PC-3 (cell line): ENCODE data around the gene SYVN1. TPM values are rescaled to one million over a fixed set of nuclear protein-coding genes. Genes with fewer than 3 reads are reported as not detected.

Experiments used
- ATAC-seq: fragments of 200-7000 bp; cut with Tn5 transposase; 2 replicates; pipeline ENCODE4 v1.9.1; 2020; ENCODE audit warnings: mild to moderate bottlenecking, moderate library complexity
- BruUV-seq: library from RNA; stranded (reverse); fragments of 400-500 nt; replicated peaks from 2 replicates; lab custom pipeline; 2021; lab: Mats Ljungman, UMichigan
- CTCF ChIA-PET: fragments of 300-600 bp; sonication (Branson Sonifier 250); formaldehyde crosslinking; loops from one replicate; lab custom pipeline; 2022; ENCODE audit warnings: antibody characterized with exemption; lab: Charles Lee
- POLR2A ChIA-PET: fragments of 300-600 bp; sonication (Branson Sonifier 250); formaldehyde crosslinking; loops from one replicate; lab custom pipeline; 2022; ENCODE audit warnings: antibody characterized with exemption; ENCODE audit not compliant: unreplicated experiment; lab: Charles Lee
- DNase-seq: peaks from one replicate; pipeline ENCODE4 v3.0.0-alpha.2; 2015
- H2AFZ ChIP-seq: fragments of 300-600 bp; sonication (generic); 2 replicates; pipeline ENCODE4 v1.6.0; 2016; ENCODE audit warnings: antibody characterized with exemption, low read length
- H3F3A ChIP-seq: fragments of 300-600 bp; sonication (generic); one replicate; pipeline ENCODE4 v1.6.0; 2017; ENCODE audit warnings: antibody characterized with exemption, low read length, control low read depth, mild to moderate bottlenecking; ENCODE audit not compliant: unreplicated experiment
- H3K27ac ChIP-seq: fragments of 300-600 bp; sonication (generic); 2 replicates; pipeline ENCODE4 v1.5.1; 2016; ENCODE audit warnings: mild to moderate bottlenecking, low read length
- H3K27me3 ChIP-seq: fragments of 300-600 bp; sonication (generic); 2 replicates; pipeline ENCODE4 v1.6.1; 2016; ENCODE audit warnings: low read length, mixed read lengths
- H3K36me3 ChIP-seq: fragments of 300-600 bp; sonication (generic); 2 replicates; pipeline ENCODE4 v1.6.1; 2016; ENCODE audit warnings: low read depth, mixed run types, low read length, mixed read lengths
- H3K4me1 ChIP-seq: fragments of 300-600 bp; sonication (generic); 2 replicates; pipeline ENCODE4 v1.5.1; 2016; ENCODE audit warnings: low read length; ENCODE audit not compliant: insufficient read depth
- H3K4me2 ChIP-seq: fragments of 300-600 bp; sonication (generic); 2 replicates; pipeline ENCODE4 v1.6.0; 2016; ENCODE audit warnings: low read length
- H3K4me3 ChIP-seq: fragments of 300-600 bp; sonication (generic); 2 replicates; pipeline ENCODE4 v1.5.1; 2016; ENCODE audit warnings: mild to moderate bottlenecking, low read length, mixed read lengths
- H3K79me2 ChIP-seq: fragments of 300-600 bp; sonication (generic); 2 replicates; pipeline ENCODE4 v1.6.1; 2017; ENCODE audit warnings: low read length, mixed read lengths
- H3K9ac ChIP-seq: fragments of 300-600 bp; sonication (generic); 2 replicates; pipeline ENCODE4 v1.6.0; 2016; ENCODE audit warnings: mild to moderate bottlenecking, low read length
- H3K9me2 ChIP-seq: fragments of 300-600 bp; sonication (generic); replicated peaks from 2 replicates; pipeline ENCODE4 v1.6.1; 2016; ENCODE audit warnings: mixed run types, low read length, mixed read lengths
- H3K9me3 ChIP-seq: fragments of 300-600 bp; sonication (generic); 2 replicates; pipeline ENCODE4 v1.6.1; 2016; ENCODE audit warnings: low read length, mixed read lengths
- H4K20me1 ChIP-seq: fragments of 300-600 bp; sonication (generic); 2 replicates; pipeline ENCODE4 v1.6.1; 2016; ENCODE audit warnings: low read length, mixed read lengths
- CTCF ChIP-seq: fragments of 300-600 bp; sonication (generic); conservative IDR thresholded peaks from 2 replicates; pipeline ENCODE4 v1.5.1; 2017; ENCODE audit warnings: antibody characterized with exemption, low read depth, mild to moderate bottlenecking, low read length
- EZH2 ChIP-seq: fragments of 300-600 bp; sonication (generic); IDR thresholded peaks from one replicate; pipeline ENCODE4 v1.6.1; 2017; ENCODE audit warnings: antibody characterized with exemption, mild to moderate bottlenecking, low read length; ENCODE audit not compliant: unreplicated experiment
- EZH2phosphoT487 ChIP-seq: fragments of 300-600 bp; sonication (generic); IDR thresholded peaks from 2 replicates; pipeline ENCODE4 v1.6.1; 2018; ENCODE audit warnings: mild to moderate bottlenecking, antibody characterized with exemption, low read length, borderline replicate concordance
- intact Hi-C: fragments of 100-400 bp; cut with micrococcal nuclease; formaldehyde crosslinking; loops from 2 replicates; pipeline ENCODE4 v1.9.0; 2023
- total RNA-seq: library from RNA; depleted of rRNA; stranded (reverse); fragments of >200 nt; gene quantifications from 2 replicates; pipeline ENCODE4 v1.2.3, GENCODE V29; 2014

Gene SYVN1
- total RNA-seq, 1 experiment from 2014 or later, result 22.3 TPM

DNA sequence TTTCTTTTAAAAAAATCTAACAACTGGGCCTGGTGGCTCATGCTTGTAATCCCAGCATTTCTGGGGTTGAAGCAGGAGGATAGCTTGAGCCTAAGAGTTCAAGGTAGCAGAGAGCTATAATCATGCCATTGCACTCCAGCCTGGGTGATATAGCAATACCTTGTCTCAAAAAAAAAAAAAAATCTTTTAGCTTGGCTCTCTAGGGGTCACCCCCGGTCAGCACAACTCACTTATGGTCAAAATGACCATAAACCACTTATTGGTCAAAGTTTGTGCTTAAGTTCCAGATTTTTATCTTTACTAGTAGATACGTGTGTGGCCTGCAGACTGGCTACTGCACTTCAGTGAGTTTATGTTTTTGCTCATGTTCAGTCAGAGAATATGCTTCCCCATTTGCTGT lies 29.4 kb upstream of the SYVN1 start:
- Histone ChIP-seq H3K4me3 (no peak overlapping the region), H3K9me3 (no peaks in the 10 kb centered on the region), H3K79me2 (no peaks in the 10 kb centered on the region), H3K9ac (no peak overlapping the region), H3F3A (no peaks in the 10 kb centered on the region), H3K4me1 (peaks cover 7% of the 10 kb centered on the region; the same call in 1 of the 2 replicates), H3K36me3 (no peaks in the 10 kb centered on the region), H3K27me3 (no peaks in the 10 kb centered on the region), H4K20me1 (no peaks in the 10 kb centered on the region), H3K9me2 (no peaks in the 10 kb centered on the region), H2AFZ (no peak overlapping the region), H3K27ac (no peak overlapping the region), H3K4me2 (no peak overlapping the region)
- TF ChIP-seq EZH2 (no peak), CTCF (no peak), EZH2phosphoT487 (no peak)
- intact Hi-C loops, result no loop called here
- ChIA-PET POLR2A (interaction anchor here (0.5 to 0.6 kb wide), 3 partner anchors 24 to 345 kb away, joined by 3 to 9 read pairs (median 3); no protein-coding TSS in a partner anchor), CTCF (no interaction called here)
- no TSS peak for BruUV-seq
- ATAC-seq (no peak), DNase-seq (no peak)

- DNase-seq, result no peak
- POLR2A ChIA-PET, result no interaction called here
- Histone ChIP-seq H2AFZ (no peak overlapping the region), H3K9ac (no peak overlapping the region), H3K79me2 (no peaks in the 10 kb centered on the region), H3F3A (no peaks in the 10 kb centered on the region), H3K4me2 (no peak overlapping the region), H3K27ac (no peak overlapping the region), H3K9me3 (no peaks in the 10 kb centered on the region), H3K27me3 (no peaks in the 10 kb centered on the region), H3K36me3 (no peaks in the 10 kb centered on the region), H4K20me1 (no peaks in the 10 kb centered on the region), H3K4me3 (no peak overlapping the region), H3K4me1 (peaks cover 2% of the 10 kb centered on the region; the same call in 1 of the 2 replicates), H3K9me2 (no peaks in the 10 kb centered on the region)
- ATAC-seq, result no peak
- CTCF ChIA-PET, result no interaction called here
- TF ChIP-seq CTCF (no peak), EZH2 (no peak), EZH2phosphoT487 (no peak)
- intact Hi-C loops, result no loop called here
- BruUV-seq, result no TSS peak
These were observed 26.3 kb upstream of the SYVN1 start for GRCh38 chr11:65160643-65161042.

GRCh38 chr11:65159012-65159411 lies 24.7 kb upstream of the SYVN1 start:
- Histone ChIP-seq H3K4me1 (no peaks in the 10 kb centered on the region), H3K79me2 (no peaks in the 10 kb centered on the region), H3F3A (no peaks in the 10 kb centered on the region), H3K9ac (no peak overlapping the region), H3K27ac (no peak overlapping the region), H3K36me3 (no peaks in the 10 kb centered on the region), H3K4me2 (no peak overlapping the region), H3K9me2 (no peaks in the 10 kb centered on the region), H3K27me3 (no peaks in the 10 kb centered on the region), H3K4me3 (no peak overlapping the region), H3K9me3 (no peaks in the 10 kb centered on the region), H2AFZ (no peak overlapping the region), H4K20me1 (no peaks in the 10 kb centered on the region)
- TF ChIP-seq EZH2phosphoT487, result no peak
- TF ChIP-seq CTCF, result no peak
- TF ChIP-seq EZH2, result no peak
- no peak for ATAC-seq
- ChIA-PET CTCF (no interaction called here), POLR2A (no interaction called here)
- intact Hi-C loops, result no loop called here
- BruUV-seq, result no TSS peak
- DNase-seq, result no peak
